Stimulated activated CD8-positive, alpha-beta memory T cell treated with anti-CD3 and anti-CD28 coated beads, Interleukin-7, amount 100 ng/mL, for 4 hours (primary cell): ENCODE results near the gene TEKT5.
"Not testable (repeated sequence)": the region's sequence is repeated elsewhere in the genome, so short reads cannot be mapped to it uniquely, and the experiment has no call there.

ENCODE experiments used
- DNase-seq, 2 donors: peaks; one replicate each; pipeline ENCODE4 v3.0.0-alpha.2; 2020; ENCODE audit warnings: low read depth in 2 of 2

Gene TEKT5

DNA sequence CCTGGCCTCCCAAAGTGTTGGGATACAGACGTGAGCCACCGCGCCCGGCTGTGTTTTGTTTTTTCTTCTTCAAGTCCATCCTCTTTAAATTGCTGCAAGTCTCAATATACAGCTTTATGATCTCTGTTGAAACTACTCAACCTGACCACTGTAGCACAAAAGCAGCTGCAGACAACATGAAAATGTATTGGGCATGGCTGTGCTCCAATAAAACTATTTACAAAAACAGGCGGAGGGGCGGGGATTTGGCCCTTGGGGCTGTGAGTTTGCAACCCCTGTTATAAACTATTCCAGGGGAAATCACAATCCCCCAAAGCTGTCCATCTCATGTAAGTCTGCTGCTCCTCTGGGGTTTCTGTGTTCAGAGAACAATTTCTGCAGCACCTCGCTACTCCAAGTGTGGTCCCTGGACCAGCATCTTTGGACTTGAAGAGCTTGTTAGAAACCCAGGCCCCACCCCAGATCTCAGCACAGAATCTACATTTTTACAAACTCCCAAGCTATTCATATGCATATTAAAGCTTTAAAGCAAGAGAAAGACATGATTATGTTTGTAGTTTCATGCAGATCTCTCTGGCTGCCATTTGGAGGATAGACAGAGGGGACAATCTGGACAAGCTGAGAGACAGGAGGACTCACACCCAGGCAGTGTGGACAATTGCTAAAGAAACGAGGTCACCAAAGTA, 33.6 kb downstream of the TEKT5 start:
- DNase-seq: no peak

DNA sequence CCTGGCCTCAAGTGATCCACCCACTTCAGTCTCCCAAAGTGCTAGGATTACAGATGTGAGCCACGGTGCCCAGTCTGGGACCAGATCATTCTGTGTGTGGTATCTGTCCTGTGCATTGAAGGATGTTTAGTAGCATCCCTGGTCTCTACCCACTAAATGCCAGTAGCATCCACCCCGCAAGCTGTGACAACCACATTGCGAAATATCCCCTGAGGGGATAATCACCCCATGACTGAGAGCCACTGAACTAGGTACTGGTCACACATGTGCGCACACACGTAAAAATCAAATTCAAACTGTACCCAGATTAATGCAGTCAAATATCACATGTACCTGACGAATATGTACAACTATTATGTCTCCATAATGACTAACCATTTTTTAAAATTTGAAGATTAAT, 35.8 kb downstream of the TEKT5 start:
- no peak for DNase-seq

GRCh38 chr16:10657925-10658324, 36.8 kb downstream of the TEKT5 start:
- DNase-seq: no peak

- no peak for DNase-seq
Observed at GRCh38 chr16:10656618-10657017, 38.1 kb downstream of the TEKT5 start.

- DNase-seq: no peak
Observed at GRCh38 chr16:10655415-10655977, 39.2 kb downstream of the TEKT5 start.

- no peak for DNase-seq
Observed at GRCh38 chr16:10654592-10655414, 39.9 kb downstream of the TEKT5 start.

DNA sequence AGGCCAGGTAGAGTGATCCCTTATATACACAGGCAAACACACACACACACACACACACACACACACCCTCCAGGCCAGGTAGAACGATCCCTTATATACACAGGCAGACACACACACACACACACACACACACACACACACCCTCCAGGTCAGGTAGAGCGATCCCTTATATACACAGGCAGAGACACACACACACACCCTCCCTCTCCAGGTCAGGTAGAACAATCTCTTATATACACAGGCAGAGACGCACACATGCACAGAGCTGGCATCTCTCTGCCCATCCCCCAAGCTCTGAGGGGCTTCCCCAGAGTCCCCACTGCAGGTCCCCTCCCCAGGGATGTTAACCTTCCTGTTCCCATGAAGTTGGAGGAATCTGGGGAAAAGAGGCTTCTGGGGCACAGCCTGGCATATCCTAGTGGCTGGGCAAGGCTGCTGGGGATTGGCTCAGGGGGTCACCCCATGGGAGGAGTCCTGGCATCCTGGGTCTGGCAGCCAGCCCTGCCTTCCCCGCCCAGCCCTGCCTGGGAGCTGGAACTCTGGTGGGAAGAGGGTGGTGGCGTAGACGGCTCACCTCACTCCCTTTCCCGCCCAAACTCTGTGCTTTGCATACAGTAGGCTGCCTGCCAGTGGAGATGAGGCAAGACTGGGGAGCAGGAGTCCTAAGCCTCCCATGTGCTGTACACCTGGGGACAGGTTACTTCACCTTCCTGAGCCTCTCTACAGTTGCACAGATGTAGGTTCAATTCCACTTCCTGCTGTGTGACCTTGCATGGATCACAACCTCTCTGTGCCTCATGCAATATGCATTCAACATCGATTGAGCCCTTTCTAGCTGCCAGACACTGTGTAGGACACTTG, 41.8 kb downstream of the TEKT5 start:
- no peak for DNase-seq

- not testable (repeated sequence) for DNase-seq
Observed at GRCh38 chr16:10649098-10649497, 45.6 kb downstream of the TEKT5 start.

- DNase-seq: no peak
Observed at GRCh38 chr16:10647721-10648296, 46.9 kb downstream of the TEKT5 start.

DNA sequence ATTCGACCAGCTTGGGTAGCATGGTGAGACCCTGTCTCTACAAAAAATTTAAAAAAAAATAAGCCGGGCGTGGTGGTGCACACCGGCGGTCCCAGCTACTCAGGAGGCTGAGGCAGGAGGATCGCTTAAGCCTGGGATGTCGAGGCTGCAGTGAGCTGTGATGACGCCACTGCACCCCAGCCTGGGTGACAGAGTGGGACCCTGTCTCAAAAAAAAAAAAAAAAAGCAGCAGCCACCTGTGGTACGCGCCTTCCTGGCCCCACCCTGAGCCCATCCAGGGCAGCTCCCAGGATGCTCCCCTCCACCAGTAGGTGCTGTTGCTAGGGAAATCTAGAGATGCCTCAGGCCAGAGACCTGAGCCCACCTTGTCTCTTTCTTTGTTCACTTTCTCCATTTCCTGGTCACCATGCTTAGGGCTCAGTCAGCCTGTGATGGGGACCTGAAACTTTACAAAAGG, 47.4 kb downstream of the TEKT5 start:
- DNase-seq: no peak

GRCh38 chr16:10646581-10647263, 48.0 kb downstream of the TEKT5 start:
- DNase-seq: no peak

DNA sequence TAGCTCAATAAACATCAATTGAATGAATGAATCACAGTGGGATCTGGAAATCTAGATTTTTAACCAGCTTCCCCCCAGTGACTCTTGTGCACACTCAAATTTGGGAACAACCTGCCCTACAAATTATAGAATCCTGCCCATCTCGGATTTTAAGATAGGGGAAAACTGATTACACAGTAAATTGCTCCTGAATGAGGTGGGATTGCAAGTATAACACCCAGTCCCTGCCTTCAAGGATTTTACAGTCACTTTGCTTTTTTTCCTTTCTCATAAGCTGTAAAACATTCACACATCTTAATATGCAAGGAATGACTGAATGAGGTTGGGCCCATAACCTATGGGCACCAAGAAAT, 48.5 kb downstream of the TEKT5 start:
- no peak for DNase-seq

DNA sequence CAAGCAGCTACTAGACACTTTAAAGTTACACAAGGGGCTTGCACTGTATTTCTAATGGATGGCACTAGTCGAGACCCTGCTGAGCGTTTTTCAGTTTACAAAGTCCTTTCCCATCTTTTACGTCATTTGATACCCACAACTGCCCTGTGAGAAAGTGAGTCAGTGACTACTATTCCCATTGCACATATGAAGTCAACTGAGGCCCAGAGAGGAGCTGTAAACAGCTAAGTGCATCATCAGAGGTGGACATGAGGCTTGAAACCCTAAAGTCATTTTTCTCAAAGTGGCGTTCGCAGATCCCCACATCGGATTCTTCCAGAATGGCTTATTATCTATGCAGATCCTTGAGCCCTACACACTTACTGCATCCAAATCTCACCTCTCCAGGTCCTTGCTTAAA, 50.6 kb downstream of the TEKT5 start:
- no peak for DNase-seq

DNA sequence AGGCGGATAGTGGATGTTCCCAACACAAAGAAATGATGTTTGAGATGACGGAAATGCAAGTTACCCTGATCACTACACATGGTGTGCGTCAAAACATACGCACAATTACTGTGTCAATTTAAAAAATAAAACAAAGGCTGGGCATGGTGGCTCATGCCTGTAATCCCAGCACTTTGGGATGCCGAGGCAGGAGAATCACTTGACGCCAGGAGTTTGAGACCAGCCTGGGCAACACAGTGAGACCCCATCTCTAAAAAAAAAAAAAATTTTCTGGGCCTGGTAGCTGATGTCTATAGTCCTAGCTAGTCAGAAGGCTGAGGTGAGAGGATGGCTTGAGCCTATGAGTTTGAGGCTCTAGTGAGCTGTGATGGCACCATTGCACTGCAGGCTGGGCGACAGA, 51.8 kb downstream of the TEKT5 start:
- no peak for DNase-seq

DNA sequence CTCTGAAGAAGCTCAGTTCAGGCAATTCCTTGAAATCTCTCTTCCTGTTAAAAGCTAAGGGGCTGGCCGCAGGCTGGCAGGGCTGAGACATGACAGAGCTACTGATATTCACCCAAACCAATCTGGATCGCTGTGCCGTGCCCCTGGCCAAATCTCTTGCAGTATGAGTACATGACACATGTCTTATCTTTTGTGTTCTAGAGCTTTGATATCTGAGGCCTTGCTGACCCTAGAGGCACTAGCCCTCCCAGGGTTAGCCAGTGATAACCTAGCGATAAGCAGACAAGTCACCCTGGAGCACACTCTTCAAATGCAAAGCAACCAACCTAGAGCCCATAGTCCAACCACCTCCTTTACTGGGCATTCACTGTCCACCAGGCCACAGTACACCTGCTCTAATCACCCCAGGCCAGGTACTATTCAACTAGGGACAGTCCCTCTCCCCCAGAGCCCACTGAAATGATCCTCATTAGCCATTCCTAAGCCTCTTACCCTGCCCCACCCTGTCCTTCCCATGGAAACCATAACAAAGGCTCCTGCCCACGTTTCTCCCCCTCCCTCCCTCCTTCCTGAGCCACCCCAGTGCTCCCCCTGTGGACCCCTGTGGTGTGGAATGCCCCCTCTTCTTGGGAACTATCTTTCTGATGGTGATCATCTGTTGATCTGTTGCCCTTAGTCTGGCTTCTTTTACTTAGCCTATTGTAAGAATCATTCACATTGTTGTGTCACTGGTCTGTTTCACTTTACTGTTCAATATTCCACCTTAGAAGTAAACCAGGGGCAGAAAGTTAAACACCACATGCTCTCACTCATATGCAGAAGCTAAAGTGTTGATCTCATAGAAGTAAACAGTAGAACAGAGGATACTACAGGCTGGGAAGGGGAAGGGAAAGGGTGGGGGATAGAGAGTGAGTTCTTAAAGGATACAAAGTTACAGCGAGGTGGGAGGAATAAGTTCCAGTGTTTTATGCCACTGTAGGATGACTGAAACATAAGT, 52.5 kb downstream of the TEKT5 start:
- no peak for DNase-seq

DNA sequence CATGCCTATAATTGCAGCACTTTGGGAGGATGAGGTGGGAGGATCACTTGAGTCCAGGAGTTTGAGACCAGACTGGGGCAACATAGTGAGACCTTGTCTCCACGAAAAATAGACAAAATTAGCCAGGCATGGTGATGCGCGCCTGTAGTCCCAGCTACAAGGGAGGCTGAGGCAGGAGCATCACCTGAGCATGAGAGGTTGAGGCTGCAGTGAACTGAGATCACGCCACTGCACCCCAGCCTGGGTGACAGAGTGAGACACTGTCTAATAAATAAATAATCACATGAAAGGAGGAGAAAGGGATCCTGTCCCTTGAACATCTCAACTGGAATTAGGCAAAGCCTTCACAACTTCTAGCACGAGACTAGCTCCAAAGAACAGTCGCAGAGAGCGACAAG, 53.2 kb downstream of the TEKT5 start:
- no peak for DNase-seq

DNA sequence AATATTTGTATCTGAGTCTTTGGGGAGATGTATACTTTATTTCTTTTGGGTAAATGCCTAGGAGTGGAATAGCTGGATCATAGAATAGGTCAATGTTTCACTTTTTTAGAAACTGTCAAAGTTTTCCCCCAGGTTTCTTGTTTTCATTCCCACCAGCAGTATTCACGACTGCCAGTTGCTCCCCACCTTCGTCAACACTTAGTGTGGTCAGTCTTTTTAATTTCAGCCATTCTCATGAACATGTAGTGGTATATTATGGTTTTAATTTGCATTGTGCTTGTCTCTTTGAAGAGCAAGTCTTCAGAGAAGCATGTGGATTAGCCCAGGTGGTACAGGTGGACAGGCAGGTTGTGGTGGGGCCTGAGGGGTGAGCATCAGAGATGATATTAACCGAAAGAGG, 53.8 kb downstream of the TEKT5 start:
- no peak for DNase-seq

- no peak for DNase-seq
Observed at GRCh38 chr16:10638101-10638500, 56.6 kb downstream of the TEKT5 start.

GRCh38 chr16:10637337-10638037, 57.2 kb downstream of the TEKT5 start:
- DNase-seq: no peak
